ENCODE measurements around the gene OSTM1. TPM values are rescaled to one million over a fixed set of nuclear protein-coding genes. Genes with fewer than 3 reads are reported as not detected.

The OSTM1 gene
- 56.8 and 74.8 TPM in 2 replicates for total RNA-seq

GRCh38 chr6:108074359-108075144 lies at the start of gene OSTM1:
Gene OSTM1 (minus strand): TSS chr6:108074741. CDS start chr6:108074651, 90 bp downstream.

Other genes starting within 250 kb of the OSTM1 start
- 38.3 and 42.1 TPM in 2 replicates for gene SEC63, start 116.5 kb downstream of the OSTM1 start, total RNA-seq
- gene NR2E1, start 91.3 kb upstream of the OSTM1 start, total RNA-seq = not detected in 2 replicates
- 180 and 213 TPM in 2 replicates for gene SNX3, start 186.3 kb upstream of the OSTM1 start, total RNA-seq
- 4.3 and 5.0 TPM in 2 replicates for gene AFG1L, start 220.3 kb upstream of the OSTM1 start, total RNA-seq